GM18909 (cell line): ENCODE results near the gene IFI27.

Experiments
- ATAC-seq: cut with Tn5 transposase; IDR thresholded peaks from one replicate; pipeline ENCODE4 v1.9.1; 2021; ENCODE audit warnings: mild to moderate bottlenecking; ENCODE audit not compliant: unreplicated experiment, poor library complexity

IFI27 gene

GRCh38 chr14:94101748-94102147 lies 8.8 kb upstream of the IFI27 start:
- ATAC-seq = no peak

GRCh38 chr14:94102768-94103482 lies 7.6 kb upstream of the IFI27 start:
- no peak for ATAC-seq

- ATAC-seq = no peak
Observed at GRCh38 chr14:94103554-94104150, 6.9 kb upstream of the IFI27 start.

GRCh38 chr14:94104731-94105130 lies 5.8 kb upstream of the IFI27 start:
- no peak for ATAC-seq

GRCh38 chr14:94109915-94110250 lies 653 bp upstream of the IFI27 start:
- ATAC-seq = no peak

GRCh38 chr14:94111276-94112095 lies 950 bp downstream of the IFI27 start:
- ATAC-seq = no peak

- ATAC-seq = no peak
Observed at GRCh38 chr14:94112513-94113063, 2.1 kb downstream of the IFI27 start.

- no peak for ATAC-seq
Observed at GRCh38 chr14:94113073-94113472, 2.5 kb downstream of the IFI27 start.

- no peak for ATAC-seq
Observed at GRCh38 chr14:94113490-94113889, 3.0 kb downstream of the IFI27 start.

- ATAC-seq = no peak
Observed at GRCh38 chr14:94113908-94114588, 3.5 kb downstream of the IFI27 start.

GRCh38 chr14:94114589-94115057 lies 4.1 kb downstream of the IFI27 start:
- no peak for ATAC-seq

GRCh38 chr14:94115058-94115591 lies 4.6 kb downstream of the IFI27 start:
- ATAC-seq = no peak

GRCh38 chr14:94115631-94116030 lies 5.1 kb downstream of the IFI27 start:
- ATAC-seq = no peak

- no peak for ATAC-seq
Observed at GRCh38 chr14:94116701-94117100, 6.2 kb downstream of the IFI27 start.

GRCh38 chr14:94117856-94118255 lies 7.3 kb downstream of the IFI27 start:
- no peak for ATAC-seq

- no peak for ATAC-seq
Observed at GRCh38 chr14:94119071-94119470, 8.5 kb downstream of the IFI27 start.

GRCh38 chr14:94120667-94121340 lies 10.3 kb downstream of the IFI27 start:
- no peak for ATAC-seq

- no peak for ATAC-seq
Observed at GRCh38 chr14:94121485-94121884, 10.9 kb downstream of the IFI27 start.

- no peak for ATAC-seq
Observed at GRCh38 chr14:94122438-94122837, 11.9 kb downstream of the IFI27 start.

GRCh38 chr14:94123296-94123695 lies 12.8 kb downstream of the IFI27 start:
- ATAC-seq = no peak
